AG04449 (cell line): ENCODE measurements around the gene LBH.
A peak's percentile ranks its signal among the peaks of the same experiment; 100 is the strongest.

ENCODE experiments used
- CTCF ChIA-PET: fragments of 350-600 bp; formaldehyde crosslinking; extraction: SDS; loops from one replicate; lab custom pipeline; 2021; ENCODE audit warnings: antibody characterized with exemption; lab: Yijun Ruan, JAX
- POLR2A ChIA-PET: fragments of 400-600, 350-600 bp; formaldehyde crosslinking; extraction: SDS; loops from one replicate; lab custom pipeline; 2020; ENCODE audit warnings: antibody characterized with exemption, inconsistent platforms; lab: Yijun Ruan, JAX
- DNase-seq: peaks from one replicate; pipeline ENCODE4 v3.0.0-alpha.2; 2010; ENCODE audit warnings: low read depth, low spot score
- H3K4me3 ChIP-seq: 2 replicates; pipeline ENCODE4 v1.5.1; 2011; ENCODE audit warnings: low read depth, mild to moderate bottlenecking, control low read depth, low read length
- TF ChIP-seq, protein P1 (sequence below): IDR thresholded peaks from one replicate; pipeline ENCODE4 v1.5.1; 2011; ENCODE audit warnings: mild to moderate bottlenecking, moderate library complexity, low read length, control low read depth, inconsistent platforms; ENCODE audit not compliant: insufficient read depth; ENCODE audit errors: missing control alignments

Gene LBH

DNA sequence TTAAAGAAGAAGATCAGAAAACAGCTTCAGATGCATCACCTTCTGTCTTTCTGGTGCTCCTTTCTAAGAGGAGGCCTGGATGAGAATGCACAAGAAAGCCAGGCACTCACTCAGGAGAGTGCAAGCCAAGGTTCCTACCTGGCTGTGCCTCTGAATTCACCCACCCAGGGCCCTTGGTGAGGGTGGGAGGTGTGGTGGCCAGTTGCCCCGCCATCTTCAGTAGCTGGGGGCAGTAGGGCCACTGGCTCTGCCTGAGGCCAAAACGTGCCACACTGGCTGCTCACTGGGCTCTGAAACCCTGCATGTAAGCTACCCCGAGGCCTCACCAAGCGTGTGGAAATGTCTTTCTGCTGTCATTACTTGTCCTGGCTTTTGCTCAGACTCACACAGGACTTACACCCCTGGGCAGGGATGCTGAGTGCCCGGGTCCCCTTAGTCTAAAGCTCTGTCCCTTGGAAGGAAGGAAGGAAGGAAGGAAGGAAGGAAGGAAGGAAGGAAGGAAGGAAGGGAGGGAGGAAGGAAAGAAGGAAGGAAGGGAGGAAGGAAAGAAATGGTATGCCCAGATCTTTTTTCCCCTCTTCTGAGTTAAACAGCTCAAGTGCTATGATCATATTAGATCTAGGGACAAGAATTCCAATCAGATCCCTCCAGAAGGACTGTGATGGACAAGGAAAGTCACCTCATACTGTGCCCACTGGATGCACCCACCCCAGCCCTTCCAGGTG is 8.5 kb upstream of the LBH start:
- H3K4me3 ChIP-seq, result no peak overlapping the region
- no peak for DNase-seq
- ChIA-PET POLR2A (interaction anchor here (0.7 kb wide), 1 partner anchor 8 kb away, joined by 5 read pairs; no protein-coding TSS in a partner anchor), CTCF (interaction anchor here (0.7 to 8.3 kb wide), 5 partner anchors 16 to 489 kb away, joined by 3 to 71 read pairs (median 5); no protein-coding TSS in a partner anchor)
- TF ChIP-seq, protein P1, sequence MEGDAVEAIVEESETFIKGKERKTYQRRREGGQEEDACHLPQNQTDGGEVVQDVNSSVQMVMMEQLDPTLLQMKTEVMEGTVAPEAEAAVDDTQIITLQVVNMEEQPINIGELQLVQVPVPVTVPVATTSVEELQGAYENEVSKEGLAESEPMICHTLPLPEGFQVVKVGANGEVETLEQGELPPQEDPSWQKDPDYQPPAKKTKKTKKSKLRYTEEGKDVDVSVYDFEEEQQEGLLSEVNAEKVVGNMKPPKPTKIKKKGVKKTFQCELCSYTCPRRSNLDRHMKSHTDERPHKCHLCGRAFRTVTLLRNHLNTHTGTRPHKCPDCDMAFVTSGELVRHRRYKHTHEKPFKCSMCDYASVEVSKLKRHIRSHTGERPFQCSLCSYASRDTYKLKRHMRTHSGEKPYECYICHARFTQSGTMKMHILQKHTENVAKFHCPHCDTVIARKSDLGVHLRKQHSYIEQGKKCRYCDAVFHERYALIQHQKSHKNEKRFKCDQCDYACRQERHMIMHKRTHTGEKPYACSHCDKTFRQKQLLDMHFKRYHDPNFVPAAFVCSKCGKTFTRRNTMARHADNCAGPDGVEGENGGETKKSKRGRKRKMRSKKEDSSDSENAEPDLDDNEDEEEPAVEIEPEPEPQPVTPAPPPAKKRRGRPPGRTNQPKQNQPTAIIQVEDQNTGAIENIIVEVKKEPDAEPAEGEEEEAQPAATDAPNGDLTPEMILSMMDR, result no peak

DNA sequence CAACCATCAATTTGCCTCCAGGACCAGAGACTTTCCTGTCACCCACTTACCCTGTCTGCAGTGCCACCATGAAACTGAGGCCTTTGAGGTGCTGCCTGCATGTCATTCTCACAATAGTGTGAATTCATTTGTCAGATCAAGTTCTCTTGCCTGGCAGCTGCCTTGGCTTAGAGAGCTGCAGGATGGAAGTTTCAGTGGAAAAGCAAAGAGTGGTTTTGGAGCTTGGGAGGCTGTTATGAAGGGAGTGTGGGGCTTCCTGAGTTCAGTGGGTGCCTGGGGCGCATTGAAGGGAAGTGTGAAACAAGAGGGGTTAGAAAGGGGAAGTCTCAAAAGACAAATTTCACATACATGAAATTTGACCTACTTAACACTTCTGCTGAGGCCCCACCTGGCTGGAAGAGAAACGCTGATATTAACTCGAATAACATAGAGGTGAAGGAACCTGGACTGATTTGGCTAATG is 7.9 kb upstream of the LBH start:
- no peak overlapping the region for H3K4me3 ChIP-seq
- no peak for DNase-seq
- ChIA-PET CTCF (interaction anchor here (0.6 to 8.3 kb wide), 5 partner anchors 16 to 488 kb away, joined by 3 to 71 read pairs (median 5); no protein-coding TSS in a partner anchor), POLR2A (no interaction called here)
- TF ChIP-seq, protein P1, result no peak

DNA sequence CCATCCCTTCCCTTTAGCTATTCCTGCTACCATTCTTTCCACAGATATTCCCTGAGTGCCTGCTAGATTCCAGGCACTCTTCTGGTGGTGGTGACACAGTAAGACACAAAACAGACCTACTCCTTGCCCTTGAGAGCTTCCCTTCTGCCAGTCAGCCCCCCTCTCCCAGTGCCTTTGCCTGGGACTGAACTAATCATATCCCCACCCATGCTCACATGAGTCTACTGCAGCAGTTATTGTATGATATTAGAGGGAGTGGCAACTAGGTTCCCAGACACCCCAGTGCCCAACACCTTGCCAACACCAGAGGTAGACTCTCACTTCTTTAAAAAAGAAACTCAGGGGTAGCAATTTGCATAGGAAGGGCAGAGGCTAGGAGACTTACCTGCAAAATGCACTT is 7.2 kb upstream of the LBH start:
- POLR2A ChIA-PET, result no interaction called here

GRCh38 chr2:30225131-30225762 is 6.1 kb upstream of the LBH start:
- TF ChIP-seq, protein P1, result no peak
- ChIA-PET CTCF (interaction anchor here (1.0 to 8.3 kb wide), 6 partner anchors 8 to 486 kb away, joined by 3 to 71 read pairs (median 10); no protein-coding TSS in a partner anchor), POLR2A (interaction anchor here (0.7 kb wide), 1 partner anchor 11 kb away, joined by 3 read pairs; no protein-coding TSS in a partner anchor)
- H3K4me3 ChIP-seq, result peak overlapping the region; percentile 53
- DNase-seq, result peak; percentile 65

More for the DNA sequence above, 7.2 kb upstream of the LBH start:
- no peak for DNase-seq
- CTCF ChIA-PET, result interaction anchor here (0.6 to 8.3 kb wide), 4 partner anchors 17 to 488 kb away, joined by 3 to 71 read pairs (median 4); no protein-coding TSS in a partner anchor
- H3K4me3 ChIP-seq, result no peak overlapping the region
- TF ChIP-seq, protein P1, result no peak

- ChIA-PET POLR2A (no interaction called here), CTCF (interaction anchor here (1.4 to 8.3 kb wide), 7 partner anchors 9 to 485 kb away, joined by 4 to 71 read pairs (median 11); no protein-coding TSS in a partner anchor)
- peak; percentile 52 for DNase-seq
- no peak overlapping the region for H3K4me3 ChIP-seq
- TF ChIP-seq, protein P1, result no peak
These were observed 4.9 kb upstream of the LBH start for GRCh38 chr2:30226144-30227032.
